SK-N-SH (cell line): ENCODE data around the gene RAPGEF3. TPM values are rescaled to one million over a fixed set of nuclear protein-coding genes. Genes with fewer than 3 reads are reported as not detected.

Source experiments
- CTCF ChIA-PET: fragments of 300-600, 350-600 bp; formaldehyde crosslinking; extraction: SDS; loops from one replicate; lab custom pipeline; 2021; lab: Yijun Ruan, JAX
- POLR2A ChIA-PET: fragments of 350-600 bp; sonication (Branson Sonifier 250); formaldehyde crosslinking; extraction: SDS; loops from one replicate; lab custom pipeline; 2020; ENCODE audit warnings: antibody characterized with exemption, inconsistent platforms; lab: Yijun Ruan, JAX
- DNase-seq: peaks from one replicate; pipeline ENCODE4 v3.0.0; 2012
- H2AFZ ChIP-seq: fragments of 200-600 bp; sonication (generic); 2 replicates; pipeline ENCODE4 v1.8.1; 2016; ENCODE audit warnings: antibody characterized with exemption, mild to moderate bottlenecking, low read depth
- H3F3A ChIP-seq: fragments of 200-600 bp; sonication (generic); replicated peaks from 2 replicates; pipeline ENCODE3; 2016; ENCODE audit warnings: antibody characterized with exemption, mild to moderate bottlenecking; ENCODE audit not compliant: insufficient read depth
- H3K27ac ChIP-seq, 2 experiments: fragments of 200-500 bp in 1 of 2; fragments of 200-600 bp in 1 of 2; sonication (Bioruptor generic) in 1 of 2; sonication (generic), shearing (Covaris generic) in 1 of 2; 2 replicates each; pipeline versions ENCODE4 v1.5.1 to v1.6.1; 2014 to 2016; ENCODE audit warnings: low read depth in 2 of 2, inconsistent platforms in 1 of 2, low read length in 1 of 2, mild to moderate bottlenecking in 1 of 2, mixed read lengths in 1 of 2
- H3K27me3 ChIP-seq: fragments of 200-600 bp; sonication (generic), shearing (Covaris generic); 2 replicates; pipeline ENCODE4 v1.6.1; 2016; ENCODE audit warnings: mixed run types; ENCODE audit not compliant: insufficient read depth
- H3K36me3 ChIP-seq, 2 experiments: fragments of 200-500 bp in 1 of 2; fragments of 200-600 bp in 1 of 2; sonication (Bioruptor generic) in 1 of 2; sonication (generic) in 1 of 2; replicated peaks in 1 of 2; 2 replicates each; pipeline versions ENCODE3 to v1.5.1; 2014 to 2016; ENCODE audit warnings: low read length in 1 of 2, mild to moderate bottlenecking in 1 of 2; ENCODE audit not compliant: insufficient read depth in 2 of 2, control insufficient read depth in 1 of 2
- H3K4me1 ChIP-seq, 2 experiments: fragments of 200-500 bp in 1 of 2; fragments of 200-600 bp in 1 of 2; sonication (Bioruptor generic) in 1 of 2; sonication (generic), shearing (Covaris generic) in 1 of 2; 2 replicates each; pipeline versions ENCODE4 v1.5.1 to v1.6.1; 2014 to 2016; ENCODE audit warnings: low read depth in 1 of 2, low read length in 1 of 2, mixed run types in 1 of 2; ENCODE audit not compliant: insufficient read depth in 2 of 2, control insufficient read depth in 1 of 2
- H3K4me2 ChIP-seq: fragments of 200-600 bp; sonication (generic), shearing (Covaris generic); 2 replicates; pipeline ENCODE4 v1.6.1; 2017; ENCODE audit warnings: mixed run types
- H3K4me3 ChIP-seq, 2 experiments: fragments of 200-500 bp in 1 of 2; fragments of 200-600 bp in 1 of 2; sonication (Bioruptor generic) in 1 of 2; sonication (generic), shearing (Covaris generic) in 1 of 2; 2 replicates each; pipeline versions ENCODE4 v1.5.1 to v1.8.1; 2014 to 2016; ENCODE audit warnings: low read depth in 2 of 2, inconsistent platforms in 1 of 2, low read length in 1 of 2, mild to moderate bottlenecking in 1 of 2, mixed read lengths in 1 of 2, moderate library complexity in 1 of 2
- H3K79me2 ChIP-seq: fragments of 200-600 bp; sonication (generic); 2 replicates; pipeline ENCODE4 v1.8.1; 2017; ENCODE audit warnings: mild to moderate bottlenecking; ENCODE audit not compliant: insufficient read depth
- H3K9ac ChIP-seq: fragments of 200-600 bp; sonication (generic); 2 replicates; pipeline ENCODE4 v1.6.1; 2017; ENCODE audit warnings: mixed run types
- H3K9me2 ChIP-seq: fragments of 200-600 bp; sonication (generic); 2 replicates; pipeline ENCODE4 v1.6.1; 2017; ENCODE audit warnings: mixed run types
- H3K9me3 ChIP-seq: fragments of 200-600 bp; sonication (generic); 2 replicates; pipeline ENCODE4 v1.6.1; 2017; ENCODE audit warnings: mixed run types, mild to moderate bottlenecking, moderate library complexity
- H4K20me1 ChIP-seq: fragments of 200-600 bp; sonication (generic); 2 replicates; pipeline ENCODE4 v1.6.1; 2017; ENCODE audit warnings: mild to moderate bottlenecking, mixed run types; ENCODE audit not compliant: insufficient read depth
- ELF1 ChIP-seq: IDR thresholded peaks from 2 replicates; pipeline ENCODE4 v1.4.0; 2012
- GABPA ChIP-seq: IDR thresholded peaks from 2 replicates; pipeline ENCODE4 v1.4.0; 2012; ENCODE audit warnings: low read depth, mild to moderate bottlenecking
- GATA2 ChIP-seq: sonication (generic); formaldehyde crosslinking; IDR thresholded peaks from 2 replicates; pipeline ENCODE4 v1.5.0; 2020; ENCODE audit warnings: mild to moderate bottlenecking, missing genetic modification reagents
- JUND ChIP-seq: IDR thresholded peaks from 2 replicates; pipeline ENCODE4 v1.4.0; 2012
- MEF2A ChIP-seq: IDR thresholded peaks from 2 replicates; pipeline ENCODE4 v1.4.0; 2012; ENCODE audit warnings: low read depth, borderline replicate concordance
- NFIC ChIP-seq: IDR thresholded peaks from 2 replicates; pipeline ENCODE4 v1.4.0; 2012; ENCODE audit warnings: borderline replicate concordance
- POLR2AphosphoS5 ChIP-seq: IDR thresholded peaks from 2 replicates; pipeline ENCODE4 v1.6.1; 2012; ENCODE audit warnings: low read depth, low read length
- RAD21 ChIP-seq: IDR thresholded peaks from 2 replicates; pipeline ENCODE4 v1.6.1; 2012; ENCODE audit warnings: mild to moderate bottlenecking, low read length
- RCOR1 ChIP-seq: fragments of 150-350 bp; IDR thresholded peaks from 2 replicates; pipeline ENCODE4 v1.6.1; 2017; ENCODE audit warnings: antibody characterized with exemption, low read length
- REST ChIP-seq: IDR thresholded peaks from 2 replicates; pipeline ENCODE4 v1.6.1; 2012; ENCODE audit warnings: mild to moderate bottlenecking, low read depth, low read length, moderate library complexity
- SIN3A ChIP-seq: IDR thresholded peaks from 2 replicates; pipeline ENCODE4 v1.6.1; 2012; ENCODE audit warnings: low read depth, mild to moderate bottlenecking, low read length, moderate library complexity, borderline replicate concordance
- SMC3 ChIP-seq: IDR thresholded peaks from 2 replicates; pipeline ENCODE4 v1.6.1; 2012; ENCODE audit warnings: low read depth, low read length, improper control_type of control experiment
- TEAD4 ChIP-seq: IDR thresholded peaks from 2 replicates; pipeline ENCODE4 v1.4.0; 2012; ENCODE audit warnings: mild to moderate bottlenecking, borderline replicate concordance; ENCODE audit not compliant: insufficient read depth
- USF1 ChIP-seq: IDR thresholded peaks from 2 replicates; pipeline ENCODE4 v1.4.0; 2012; ENCODE audit warnings: low read depth, borderline replicate concordance
- ZBTB33 ChIP-seq: IDR thresholded peaks from 2 replicates; pipeline ENCODE4 v1.4.0; 2012; ENCODE audit warnings: low read depth, borderline replicate concordance
- WGBS: methylation state at CpG from one replicate; pipeline ENCODE4 v1.1.6; 2017; ENCODE audit warnings: low lambda C conversion rate; 5-methylcytosine and 5-hydroxymethylcytosine counted together
- polyA plus RNA-seq, 3 experiments: library from polyadenylated mRNA; depleted of rRNA; stranded (reverse); fragments of >200 nt; gene quantifications; 2 replicates each; pipeline ENCODE4 v1.2.3, GENCODE V29; 2012

The RAPGEF3 gene
- polyA plus RNA-seq, 1 of the 3 experiments (the other 2 are of a cell fraction), result 0.90 TPM

GRCh38 chr12:47779943-47780504 is 21.3 kb upstream of the RAPGEF3 start:
- peaks cover 32% of the 10 kb centered on the region for H3F3A ChIP-seq
- H3K4me3 ChIP-seq, result no peak overlapping the region
- no peaks in the 10 kb centered on the region for H3K79me2 ChIP-seq
- H3K4me2 ChIP-seq, result no peak overlapping the region
- ChIA-PET POLR2A (no interaction called here), CTCF (interaction anchor here (1.1 to 22.9 kb wide), 12 partner anchors 12 to 117 kb away, joined by 3 to 1294 read pairs (median 15); partner anchors contain the start of genes ENDOU, RAPGEF3 and RPAP3)
- H3K9ac ChIP-seq, result no peak overlapping the region
- no peaks in the 10 kb centered on the region for H4K20me1 ChIP-seq
- H3K36me3 ChIP-seq, result peaks cover 0 to 24% of the 10 kb centered on the region in 2 experiments
- DNase-seq, result no peak
- H3K27ac ChIP-seq, result no peak overlapping the region
- peaks cover 15 to 38% of the 10 kb centered on the region in 2 experiments; a peak in 3 of 4 replicates for H3K4me1 ChIP-seq
- no peaks in the 10 kb centered on the region for H3K9me2 ChIP-seq
- H3K27me3 ChIP-seq, result no peaks in the 10 kb centered on the region
- no peak overlapping the region for H2AFZ ChIP-seq
- 94% methylated on average over 5 of the region's 11 CpGs for WGBS
- no peaks in the 10 kb centered on the region for H3K9me3 ChIP-seq
- TF ChIP-seq GATA2 (CRISPR knock-in tag), result no peak
- no peak for TF ChIP-seq SIN3A
- TF ChIP-seq ZBTB33, result no peak
- TF ChIP-seq SMC3, result no peak
- no peak for TF ChIP-seq REST
- TF ChIP-seq ELF1, result no peak

- H3K9me3 ChIP-seq, result no peaks in the 10 kb centered on the region
- CTCF ChIA-PET, result interaction anchor here (0.6 to 22.9 kb wide), 15 partner anchors 11 to 938 kb away, joined by 3 to 1294 read pairs (median 6); partner anchors contain the start of genes ENDOU, RAPGEF3 and RPAP3
- no peaks in the 10 kb centered on the region for H4K20me1 ChIP-seq
- POLR2A ChIA-PET, result no interaction called here
- H3K4me1 ChIP-seq, result peaks cover 15 to 44% of the 10 kb centered on the region in 2 experiments; a peak in 3 of 4 replicates
- no peaks in the 10 kb centered on the region for H3K9me2 ChIP-seq
- no peak overlapping the region for H2AFZ ChIP-seq
- 33% methylated on average over 8 of the region's 19 CpGs for WGBS
- H3K4me2 ChIP-seq, result no peak overlapping the region
- H3K36me3 ChIP-seq, result peaks cover 0 to 18% of the 10 kb centered on the region in 2 experiments
- peak overlapping the region in 1 of 2 experiments; percentile 31; a peak in 1 of 4 replicates for H3K4me3 ChIP-seq
- no peaks in the 10 kb centered on the region for H3K27me3 ChIP-seq
- no peak overlapping the region for H3K9ac ChIP-seq
- peak; percentile 88 for DNase-seq
- no peak overlapping the region for H3K27ac ChIP-seq
- H3F3A ChIP-seq, result peaks cover 32% of the 10 kb centered on the region
- H3K79me2 ChIP-seq, result no peaks in the 10 kb centered on the region
- TF ChIP-seq TEAD4 (no peak), JUND (no peak), NFIC (no peak), SIN3A (no peak), MEF2A (no peak), REST (no peak), ELF1 (peak; percentile 78), POLR2AphosphoS5 (peak; percentile 48), USF1 (no peak), GABPA (no peak), SMC3 (peak; percentile 99), RAD21 (peak; percentile 98), RCOR1 (peak; percentile 38; the same call in 1 of the 2 replicates)
Measured at GRCh38 chr12:47779301-47779942, 20.7 kb upstream of the RAPGEF3 start.
